SK-N-MC (cell line): Measurements from ENCODE around the gene STRADB.

Source experiments
- EZH2 ChIP-seq: fragments of 200-600 bp; sonication (generic); IDR thresholded peaks from one replicate; pipeline ENCODE4 v1.6.1; 2017; ENCODE audit warnings: antibody characterized with exemption
- FOXP2 ChIP-seq: optimal IDR thresholded peaks from 2 replicates; pipeline ENCODE3; 2011; ENCODE audit warnings: mild to moderate bottlenecking, moderate library complexity; ENCODE audit not compliant: insufficient read depth; ENCODE audit errors: extremely low read length, control extremely low read depth
- POLR2AphosphoS5 ChIP-seq: IDR thresholded peaks from 2 replicates; pipeline ENCODE4 v1.6.1; 2012; ENCODE audit warnings: mild to moderate bottlenecking, low read depth, low read length, borderline replicate concordance

- TF ChIP-seq POLR2AphosphoS5 (no peak), EZH2 (no peak), FOXP2 (no peak)
Observed at GRCh38 chr2:201413143-201413542, 38.4 kb upstream of the STRADB start.
